Natural killer cell treated with Interleukin-12 subunit alpha and Interleukin-12 subunit beta and Interleukin-15 and Interleukin-18, amount 100 ng/mL, for 72 hours (primary cell): ENCODE data around the gene TK2. TPM values are rescaled to one million over a fixed set of nuclear protein-coding genes. Genes with fewer than 3 reads are reported as not detected.
A peak's percentile ranks its signal among the peaks of the same experiment; 100 is the strongest.

Source experiments
- ATAC-seq, 2 donors: fragments of 150-1000 bp; cut with Tn5 transposase in 1 of 2; sonication (Bioruptor Pico), chemical (Tn5 transposase) in 1 of 2; 2 replicates each; pipeline ENCODE4 v1.10.0; 2021
- DNase-seq: peaks from one replicate; pipeline ENCODE4 v3.0.0; 2022; ENCODE audit warnings: low spot score
- H3K27ac Mint-ChIP-seq, 2 donors: 1 replicate in 1 of 2; 2 replicates in 1 of 2; pipeline ENCODE4 v1.8.0; 2022; ENCODE audit warnings: mixed read lengths in 2 of 2, mild to moderate bottlenecking in 1 of 2, moderate library complexity in 1 of 2
- H3K27me3 Mint-ChIP-seq, 2 donors: 1 replicate in 1 of 2; 2 replicates in 1 of 2; pipeline ENCODE4 v1.8.0; 2022; ENCODE audit warnings: mixed read lengths in 2 of 2
- H3K36me3 Mint-ChIP-seq: one replicate; pipeline ENCODE4 v1.8.0; 2022; ENCODE audit warnings: mixed read lengths
- H3K4me1 Mint-ChIP-seq, 2 donors: 1 replicate in 1 of 2; 2 replicates in 1 of 2; pipeline ENCODE4 v1.8.0; 2022; ENCODE audit warnings: low read depth in 2 of 2, mixed read lengths in 2 of 2, mild to moderate bottlenecking in 1 of 2
- H3K4me3 Mint-ChIP-seq: one replicate; pipeline ENCODE4 v1.8.0; 2022; ENCODE audit warnings: mixed read lengths
- H3K9me3 Mint-ChIP-seq: 2 replicates; pipeline ENCODE4 v1.8.0; 2022; ENCODE audit warnings: mixed read lengths
- total RNA-seq, 2 donors: library from RNA; stranded (reverse); gene quantifications; one replicate each; pipeline ENCODE4 v1.2.3, GENCODE V29; 2022

Gene TK2
- total RNA-seq, 2 donors from 2014 or later = 5.9 to 6.3 TPM

DNA sequence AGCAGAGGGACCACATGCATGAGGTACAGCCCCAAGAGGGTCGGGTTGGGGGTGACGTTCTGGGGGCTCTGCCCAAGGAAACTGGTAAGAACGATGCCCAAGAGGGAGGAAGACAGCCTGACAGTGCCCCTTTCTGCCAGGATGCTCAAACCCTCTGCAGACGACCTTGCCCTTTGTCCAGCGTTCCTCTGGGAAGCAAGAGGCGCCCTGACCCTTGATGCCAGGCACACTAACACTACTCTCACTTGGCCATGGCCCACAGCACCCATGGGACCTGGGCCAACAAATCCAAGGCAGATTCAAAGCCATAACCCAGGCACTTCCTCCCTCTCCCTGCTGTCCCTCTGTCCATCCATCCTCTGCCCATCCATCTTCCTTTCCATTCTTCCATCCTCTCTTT, 20.4 kb downstream of the TK2 start:
- Mint-ChIP-seq H3K27ac (peak overlapping the region in 1 of 2 donors; percentile 74), H3K27me3 (no peaks in the 10 kb centered on the region), H3K36me3 (no peaks in the 10 kb centered on the region), H3K4me3 (no peak overlapping the region), H3K9me3 (no peaks in the 10 kb centered on the region), H3K4me1 (peaks cover 18 to 26% of the 10 kb centered on the region in 2 donors)
- DNase-seq = no peak
- ATAC-seq = no peak

DNA sequence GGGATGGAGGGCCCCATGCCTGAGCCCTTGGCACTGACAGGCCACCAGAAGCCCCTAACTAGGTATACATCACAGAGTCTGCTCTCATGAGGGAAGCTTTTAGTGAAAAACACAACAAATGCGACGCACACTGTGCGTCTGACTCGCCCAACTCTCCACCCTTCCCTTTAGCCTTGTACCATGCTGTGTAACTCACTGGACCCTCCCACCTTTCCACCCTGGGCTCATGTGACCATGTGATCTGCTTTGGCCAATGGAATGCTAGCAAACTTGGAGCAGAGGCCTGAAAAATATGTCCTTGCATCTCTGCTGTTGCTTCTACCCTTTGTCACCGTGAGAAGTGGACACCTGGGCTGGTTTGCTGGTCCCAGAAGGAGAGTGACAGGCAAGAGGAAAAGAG, 21.6 kb downstream of the TK2 start:
- ATAC-seq (no peak), DNase-seq (no peak)
- peak overlapping the region in 1 of 2 donors; percentile 74 for H3K27ac Mint-ChIP-seq
- no peak overlapping the region for H3K4me3 Mint-ChIP-seq
- H3K9me3 Mint-ChIP-seq = no peaks in the 10 kb centered on the region
- no peaks in the 10 kb centered on the region for H3K27me3 Mint-ChIP-seq
- no peaks in the 10 kb centered on the region for H3K36me3 Mint-ChIP-seq
- H3K4me1 Mint-ChIP-seq = peaks cover 25 to 29% of the 10 kb centered on the region in 2 donors

GRCh38 chr16:66525396-66526180, 24.3 kb downstream of the TK2 start:
- Mint-ChIP-seq H3K9me3 (no peaks in the 10 kb centered on the region), H3K4me1 (peaks cover 51 to 54% of the 10 kb centered on the region in 2 donors), H3K36me3 (no peaks in the 10 kb centered on the region), H3K27me3 (no peaks in the 10 kb centered on the region), H3K27ac (peak overlapping the region; percentile 98 to 100), H3K4me3 (peak overlapping the region; percentile 28)
- DNase-seq = no peak
- ATAC-seq = no peak

- Mint-ChIP-seq H3K27ac (peak overlapping the region; percentile 98 to 100), H3K36me3 (no peaks in the 10 kb centered on the region), H3K27me3 (no peaks in the 10 kb centered on the region), H3K9me3 (no peaks in the 10 kb centered on the region), H3K4me1 (peaks cover 58 to 63% of the 10 kb centered on the region in 2 donors), H3K4me3 (peak overlapping the region; percentile 81)
- peak in 1 of 2 donors; percentile 21 for ATAC-seq
- DNase-seq = no peak
These were observed 25.2 kb downstream of the TK2 start for GRCh38 chr16:66524601-66525164.

GRCh38 chr16:66523861-66524354, 26.0 kb downstream of the TK2 start:
- Mint-ChIP-seq H3K36me3 (no peaks in the 10 kb centered on the region), H3K27me3 (no peaks in the 10 kb centered on the region), H3K4me3 (peak overlapping the region; percentile 81), H3K27ac (peak overlapping the region; percentile 98 to 100), H3K4me1 (peaks cover 58 to 65% of the 10 kb centered on the region in 2 donors), H3K9me3 (no peaks in the 10 kb centered on the region)
- DNase-seq (no peak), ATAC-seq (peak in 1 of 2 donors; percentile 25)

DNA sequence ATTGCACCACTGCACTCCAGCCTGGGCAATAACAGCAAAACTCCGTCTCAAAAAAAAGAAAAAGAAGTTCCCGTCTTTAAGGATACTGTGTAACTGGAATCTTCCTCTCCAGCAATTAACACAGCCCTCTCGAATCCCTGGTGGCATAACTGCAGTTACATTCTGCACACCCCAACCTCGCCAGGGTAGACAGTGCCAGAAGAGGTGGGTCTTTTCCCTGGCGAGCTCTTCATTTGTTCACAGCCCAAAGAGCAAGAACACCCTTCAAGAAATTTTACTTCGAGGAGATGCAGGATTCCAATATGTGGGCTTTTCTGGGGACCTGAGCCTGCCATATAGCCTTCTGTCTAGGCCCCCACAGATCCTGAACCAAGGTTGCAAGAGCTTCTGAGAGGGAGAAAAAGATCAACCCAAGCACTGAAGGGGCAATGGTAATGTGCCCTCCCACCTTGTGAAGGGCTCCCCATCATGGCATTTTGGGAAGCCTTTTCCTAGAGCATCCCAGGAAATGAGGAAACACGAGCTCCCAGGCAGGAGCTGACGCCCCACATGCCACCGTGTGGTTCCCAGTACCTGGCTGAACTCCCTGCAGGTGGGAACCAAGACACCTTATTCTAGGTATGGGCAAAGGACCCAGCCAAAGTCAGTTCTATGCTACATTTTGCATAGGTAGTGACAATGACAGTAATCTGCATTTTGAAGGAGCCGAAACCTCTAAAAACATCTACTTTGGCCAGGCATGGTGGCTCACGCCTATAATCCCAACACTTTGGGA, 26.9 kb downstream of the TK2 start:
- Mint-ChIP-seq H3K4me1 (peaks cover 60 to 64% of the 10 kb centered on the region in 2 donors), H3K27me3 (no peaks in the 10 kb centered on the region), H3K4me3 (peak overlapping the region; percentile 81), H3K27ac (peak overlapping the region; percentile 98 to 100), H3K9me3 (no peaks in the 10 kb centered on the region), H3K36me3 (no peaks in the 10 kb centered on the region)
- ATAC-seq = no peak
- no peak for DNase-seq

- ATAC-seq (peak; percentile 95), DNase-seq (peak; percentile 96)
- H3K36me3 Mint-ChIP-seq = no peaks in the 10 kb centered on the region
- H3K9me3 Mint-ChIP-seq = no peaks in the 10 kb centered on the region
- H3K4me1 Mint-ChIP-seq = peaks cover 69 to 70% of the 10 kb centered on the region in 2 donors
- H3K4me3 Mint-ChIP-seq = peak overlapping the region; percentile 81
- H3K27me3 Mint-ChIP-seq = no peaks in the 10 kb centered on the region
- H3K27ac Mint-ChIP-seq = peak overlapping the region; percentile 98 to 100
These were observed 27.8 kb downstream of the TK2 start for GRCh38 chr16:66521951-66522771.

DNA sequence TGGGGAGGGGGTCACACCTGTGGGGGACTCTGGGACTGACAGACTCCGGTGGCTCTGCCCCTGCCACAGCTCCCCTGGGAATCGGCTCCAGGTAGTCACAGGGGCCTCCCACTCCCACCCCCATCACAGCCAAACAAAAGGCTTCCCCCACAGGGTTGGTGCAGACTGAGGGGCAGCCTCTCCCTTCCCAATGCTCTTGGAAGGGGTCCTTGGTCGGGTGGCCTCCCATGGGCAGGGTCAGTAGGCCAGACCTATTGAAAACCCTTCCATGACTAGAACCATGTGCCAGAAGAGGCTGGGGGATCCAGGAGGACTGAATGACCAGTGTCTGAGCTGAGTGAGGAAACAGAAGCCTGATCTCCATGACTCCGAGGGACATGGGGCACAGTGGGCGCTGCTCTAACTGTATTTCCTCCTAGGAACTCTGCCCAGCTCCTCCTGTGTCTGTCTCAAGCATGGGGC, 28.6 kb downstream of the TK2 start:
- no peaks in the 10 kb centered on the region for H3K36me3 Mint-ChIP-seq
- ATAC-seq (no peak), DNase-seq (no peak)
- H3K9me3 Mint-ChIP-seq = no peaks in the 10 kb centered on the region
- H3K27me3 Mint-ChIP-seq = no peaks in the 10 kb centered on the region
- H3K4me3 Mint-ChIP-seq = peak overlapping the region; percentile 81
- peaks cover 73 to 74% of the 10 kb centered on the region in 2 donors for H3K4me1 Mint-ChIP-seq
- peak overlapping the region; percentile 98 to 100 for H3K27ac Mint-ChIP-seq

- H3K4me1 Mint-ChIP-seq = peaks cover 73 to 76% of the 10 kb centered on the region in 2 donors
- H3K36me3 Mint-ChIP-seq = no peaks in the 10 kb centered on the region
- H3K4me3 Mint-ChIP-seq = peak overlapping the region; percentile 81
- H3K27ac Mint-ChIP-seq = peak overlapping the region; percentile 98 to 100
- DNase-seq = no peak
- H3K9me3 Mint-ChIP-seq = no peaks in the 10 kb centered on the region
- no peak for ATAC-seq
- H3K27me3 Mint-ChIP-seq = no peaks in the 10 kb centered on the region
These were observed 29.3 kb downstream of the TK2 start for GRCh38 chr16:66520406-66521170.

DNA sequence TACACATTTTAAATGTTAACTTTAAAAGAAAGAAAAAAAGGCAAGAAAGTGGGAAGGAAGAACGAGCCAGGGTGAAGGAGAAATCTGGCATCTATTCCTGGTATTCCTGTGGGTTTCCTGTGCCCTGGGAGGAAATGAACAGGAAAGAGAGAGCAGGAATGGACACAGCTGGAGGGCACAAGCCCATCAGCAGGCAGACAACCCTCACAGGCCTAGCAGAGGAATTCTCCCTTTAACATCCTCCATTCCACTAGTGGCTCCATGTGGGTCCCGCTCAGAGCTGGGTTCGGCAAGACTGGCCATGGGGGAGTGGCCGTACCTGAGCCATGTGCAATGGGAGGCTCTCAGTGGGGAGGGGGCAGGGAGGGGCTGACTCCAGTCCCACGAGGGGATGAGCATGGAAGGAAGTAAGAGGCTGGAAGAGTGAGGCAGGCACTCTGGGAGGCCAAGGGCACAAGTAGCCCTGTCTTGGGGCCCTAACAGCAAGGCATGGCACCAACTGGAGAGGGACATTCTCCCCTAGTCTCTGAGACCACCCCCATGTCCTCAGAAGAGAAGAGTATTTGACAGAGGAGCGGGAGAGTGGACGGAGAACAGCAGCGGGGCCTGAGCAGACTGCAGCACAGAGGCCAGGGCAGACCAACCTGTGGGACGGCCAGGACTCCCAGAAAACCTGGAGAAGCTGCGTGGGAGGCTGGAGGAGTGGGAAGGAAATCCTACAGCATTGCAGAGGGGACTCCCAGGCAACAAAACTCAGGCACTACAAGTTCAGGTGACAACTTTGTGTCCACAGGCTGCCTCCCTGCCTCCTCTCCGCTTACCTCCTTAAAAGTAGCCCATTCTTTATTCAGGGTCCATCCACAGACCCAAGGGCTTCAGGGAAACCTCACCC, 30.2 kb downstream of the TK2 start:
- H3K4me1 Mint-ChIP-seq = peaks cover 74 to 75% of the 10 kb centered on the region in 2 donors
- ATAC-seq (no peak), DNase-seq (no peak)
- H3K36me3 Mint-ChIP-seq = no peaks in the 10 kb centered on the region
- no peaks in the 10 kb centered on the region for H3K9me3 Mint-ChIP-seq
- no peaks in the 10 kb centered on the region for H3K27me3 Mint-ChIP-seq
- H3K4me3 Mint-ChIP-seq = peak overlapping the region; percentile 81
- peak overlapping the region; percentile 98 to 100 for H3K27ac Mint-ChIP-seq

DNA sequence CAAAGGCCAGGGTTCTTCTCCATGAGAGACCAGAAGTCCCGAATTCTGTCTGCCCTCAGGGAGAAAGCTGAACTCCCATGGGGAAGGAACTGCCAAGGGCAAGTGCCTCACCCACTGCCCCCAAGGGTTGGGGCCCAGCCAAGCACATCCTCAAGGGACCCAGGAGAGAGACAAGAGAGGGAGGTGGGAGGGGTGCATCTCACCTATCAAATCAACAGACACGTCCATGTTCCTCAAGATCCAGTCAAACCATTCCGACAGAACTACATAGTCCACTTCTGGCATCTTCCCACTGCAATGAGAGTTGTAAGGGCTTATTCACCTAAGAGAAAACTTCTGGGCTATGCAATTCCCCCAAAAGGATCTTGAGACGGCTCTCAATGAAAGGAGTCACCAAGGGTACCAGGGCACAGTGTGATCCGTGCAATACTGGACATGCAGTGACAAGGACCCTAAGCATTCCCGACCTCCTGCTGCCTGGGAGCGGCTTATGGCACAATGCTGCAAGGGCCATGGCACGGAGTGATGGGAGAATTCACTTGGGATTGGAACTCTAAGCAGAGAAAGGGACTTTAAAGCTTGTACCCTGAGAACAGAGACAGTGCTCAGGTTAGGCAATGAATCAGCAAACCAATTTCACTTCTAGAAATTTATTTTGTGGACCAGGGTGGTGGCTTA, 32.2 kb downstream of the TK2 start:
- Mint-ChIP-seq H3K36me3 (no peaks in the 10 kb centered on the region), H3K4me3 (peak overlapping the region; percentile 92), H3K27me3 (no peaks in the 10 kb centered on the region), H3K27ac (peak overlapping the region; percentile 98 to 100), H3K4me1 (peaks cover 61 to 62% of the 10 kb centered on the region in 2 donors), H3K9me3 (no peaks in the 10 kb centered on the region)
- DNase-seq (no peak), ATAC-seq (no peak)
